GM21737 (cell line): ENCODE results near the gene PTPN11.
"Not testable (repeated sequence)": the region's sequence is repeated elsewhere in the genome, so short reads cannot be mapped to it uniquely, and the experiment has no call there.

Source experiments
- ATAC-seq: cut with Tn5 transposase; IDR thresholded peaks from one replicate; pipeline ENCODE4 v1.9.1; 2021; ENCODE audit warnings: mild to moderate bottlenecking, moderate library complexity; ENCODE audit not compliant: unreplicated experiment

Gene PTPN11

DNA sequence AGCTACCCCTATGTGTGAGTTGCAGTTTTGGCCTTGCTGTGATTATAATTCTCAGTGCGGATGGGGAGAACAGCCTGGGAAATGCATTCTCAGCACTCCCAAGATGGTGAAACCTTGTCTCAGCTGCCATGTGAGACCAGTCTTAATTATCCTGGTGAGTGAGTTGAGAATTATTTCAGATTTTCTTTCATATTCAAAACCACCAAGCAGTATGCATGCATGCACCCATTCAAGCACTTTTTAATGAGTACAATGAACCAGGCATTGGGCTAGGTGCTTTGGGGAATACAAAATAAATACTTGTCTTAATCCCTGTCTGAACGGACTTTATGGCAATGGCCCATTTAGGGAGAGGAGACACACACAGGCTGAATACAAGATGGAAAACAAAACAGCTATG lies 94.7 kb downstream of the PTPN11 start:
- ATAC-seq: no peak

GRCh38 chr12:112514456-112514855 lies 95.7 kb downstream of the PTPN11 start:
- no peak for ATAC-seq

DNA sequence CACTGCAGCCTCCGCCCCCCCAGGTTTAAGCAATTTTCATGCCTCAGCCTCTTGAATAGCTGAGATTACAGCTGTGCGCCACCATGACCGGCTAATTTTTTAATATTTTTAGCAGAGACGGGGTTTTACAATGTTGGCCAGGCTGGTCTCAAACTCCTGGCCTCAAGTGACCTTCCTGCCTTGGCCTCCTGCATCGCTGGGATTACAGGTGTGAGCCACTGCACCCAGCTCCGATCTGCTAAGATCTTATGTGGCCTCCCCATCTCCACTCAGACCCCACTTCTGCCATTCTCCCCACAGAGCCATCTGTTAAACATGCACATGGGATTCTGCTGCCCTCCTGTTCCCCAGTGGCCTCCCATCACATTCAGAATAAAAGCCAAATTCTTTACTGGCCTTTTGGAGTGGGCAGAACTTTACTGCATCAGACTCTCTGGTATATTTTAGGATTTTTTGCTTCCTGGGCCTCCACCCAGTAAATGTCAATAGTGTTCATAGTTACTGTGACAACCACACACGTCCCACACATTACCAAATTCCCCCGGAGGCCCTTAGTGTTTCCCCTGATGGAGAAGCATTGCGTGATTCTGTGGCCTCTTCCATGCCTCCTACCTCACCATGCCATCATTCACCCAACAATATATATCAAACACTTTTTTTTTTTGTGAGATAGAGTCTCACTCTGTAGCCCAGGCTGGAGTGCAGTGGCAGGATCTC lies 96.3 kb downstream of the PTPN11 start:
- ATAC-seq: no peak

- no peak for ATAC-seq
These were observed 97.1 kb downstream of the PTPN11 start for GRCh38 chr12:112515868-112516267.

DNA sequence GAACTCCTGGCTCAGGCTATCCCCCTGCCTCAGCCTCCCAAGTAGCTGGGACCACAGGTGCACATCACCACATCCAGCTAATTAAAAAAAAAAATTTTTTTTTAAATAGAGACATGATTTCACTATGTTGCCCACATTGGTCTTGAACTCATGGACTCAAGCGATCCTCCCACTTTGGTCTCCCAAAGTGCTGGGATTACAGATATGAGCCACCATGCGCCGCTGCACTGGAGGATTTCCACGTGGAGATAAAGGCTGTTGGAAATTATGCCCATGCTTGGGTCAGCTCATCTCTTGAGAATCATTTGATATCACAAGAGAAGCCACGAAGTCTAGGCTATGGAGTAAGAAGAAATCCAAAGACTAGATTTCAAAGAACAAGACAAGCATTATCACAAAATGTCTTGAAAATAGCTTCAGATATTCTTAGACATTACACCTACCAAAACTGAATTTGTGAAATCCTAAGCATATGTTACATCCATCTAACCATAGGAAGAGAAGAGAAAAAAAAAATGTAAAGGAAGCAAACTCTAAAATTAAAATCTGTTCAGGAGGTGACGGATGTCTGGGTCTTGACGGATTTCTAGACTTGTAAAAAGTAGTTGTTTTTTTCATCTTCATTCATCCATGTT lies 99.1 kb downstream of the PTPN11 start:
- no peak for ATAC-seq

- ATAC-seq: no peak
These were observed 99.6 kb downstream of the PTPN11 start for GRCh38 chr12:112518365-112518735.

- not testable (repeated sequence) for ATAC-seq
These were observed 101.1 kb downstream of the PTPN11 start for GRCh38 chr12:112519841-112520340.

- ATAC-seq: no peak
These were observed 105.1 kb downstream of the PTPN11 start for GRCh38 chr12:112523856-112524255.

DNA sequence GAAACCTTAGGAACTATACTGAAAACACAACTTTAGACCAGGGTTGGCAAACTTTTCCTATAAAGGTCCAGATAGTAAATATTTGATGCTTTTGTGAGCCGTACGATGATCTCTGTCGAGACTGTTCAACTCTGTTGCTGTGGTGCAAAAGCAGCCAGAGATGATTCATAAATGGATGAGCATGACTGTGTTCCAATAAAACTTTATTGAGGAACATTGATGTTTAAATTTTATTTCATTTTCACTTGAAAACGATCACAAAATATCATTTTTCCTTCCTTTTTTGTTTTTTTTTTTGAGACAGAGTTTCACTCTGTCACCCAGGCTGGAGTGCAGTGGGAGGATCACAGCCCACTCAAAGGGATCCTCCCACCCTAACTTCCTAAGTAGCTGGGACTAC lies 105.5 kb downstream of the PTPN11 start:
- ATAC-seq: no peak

- ATAC-seq: no peak
These were observed 106.1 kb downstream of the PTPN11 start for GRCh38 chr12:112524676-112525425.

GRCh38 chr12:112525426-112525809 lies 106.7 kb downstream of the PTPN11 start:
- no peak for ATAC-seq

DNA sequence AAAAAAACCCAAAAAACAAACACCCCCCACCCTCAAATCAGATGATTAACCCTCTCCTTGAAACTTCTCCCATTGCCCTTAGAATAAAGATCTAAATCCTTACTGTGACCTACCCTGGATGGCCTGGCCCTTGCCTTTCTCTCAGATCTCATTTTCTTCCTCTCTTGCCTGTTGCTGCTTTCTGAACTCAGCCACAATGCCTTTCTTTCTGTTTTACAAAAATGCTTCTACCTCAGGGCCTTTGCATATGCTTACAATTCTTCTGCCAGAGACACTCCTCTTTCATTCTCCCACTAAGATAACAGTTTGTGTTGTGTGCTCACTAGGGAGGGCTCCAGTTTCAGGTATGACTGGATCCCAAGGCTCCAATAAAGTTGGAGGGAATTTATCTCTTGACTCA lies 108.3 kb downstream of the PTPN11 start:
- ATAC-seq: no peak

DNA sequence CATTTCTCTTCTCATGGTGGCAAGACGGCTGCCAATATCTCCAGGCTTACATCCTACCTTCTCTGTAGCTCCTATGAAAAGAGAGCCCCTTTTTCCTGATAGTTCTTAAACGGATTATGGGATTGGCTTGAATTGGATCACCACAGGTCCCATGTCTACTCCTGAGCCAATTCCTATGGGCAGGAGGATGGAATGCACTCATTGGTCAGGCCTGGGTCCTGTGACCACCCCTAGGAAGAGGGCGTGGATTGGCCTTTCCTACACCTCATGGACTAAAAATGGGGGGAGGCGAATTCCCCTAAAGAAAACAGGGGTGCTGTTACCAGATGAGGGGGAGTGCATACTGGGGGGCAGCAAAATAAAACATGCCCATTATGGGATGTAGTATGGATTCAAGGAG lies 108.8 kb downstream of the PTPN11 start:
- no peak for ATAC-seq

DNA sequence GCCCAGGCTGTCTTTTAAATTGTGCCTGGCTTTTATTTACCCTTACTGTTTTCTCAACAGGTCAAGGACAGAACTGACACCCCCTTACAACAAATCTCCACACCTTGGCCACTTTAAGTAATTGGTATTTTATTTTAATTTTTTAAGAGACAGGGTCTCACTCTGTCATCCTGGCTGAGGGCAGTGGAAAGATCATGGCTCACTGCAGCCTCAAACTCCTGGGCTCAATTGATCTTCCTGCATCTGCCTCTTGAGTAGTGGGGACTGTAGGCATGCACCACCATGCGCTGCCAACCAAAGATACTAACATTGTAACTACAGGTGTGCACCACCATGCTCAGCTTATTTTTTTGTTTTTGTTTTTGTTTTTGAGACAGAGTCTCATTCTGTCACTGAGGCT lies 109.8 kb downstream of the PTPN11 start:
- no peak for ATAC-seq

DNA sequence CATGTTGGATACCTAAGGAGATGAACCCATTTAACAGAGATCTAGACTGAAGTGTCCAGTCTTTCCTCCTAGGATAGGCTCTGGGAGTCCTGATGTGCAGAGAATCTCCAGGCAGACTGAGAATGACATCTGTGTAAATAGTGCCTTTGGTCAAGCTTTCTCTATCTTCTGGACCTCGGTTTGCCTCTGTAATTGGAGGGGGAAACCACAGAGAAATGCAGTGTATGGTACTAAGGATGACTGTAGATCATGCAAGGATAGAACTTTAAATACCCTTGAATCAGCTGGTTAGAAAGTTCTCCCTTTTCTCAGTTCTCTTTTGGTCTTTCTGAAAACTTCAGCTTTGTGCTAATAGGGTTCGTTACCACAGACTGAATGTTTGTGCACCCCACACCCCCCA lies 112.2 kb downstream of the PTPN11 start:
- no peak for ATAC-seq

DNA sequence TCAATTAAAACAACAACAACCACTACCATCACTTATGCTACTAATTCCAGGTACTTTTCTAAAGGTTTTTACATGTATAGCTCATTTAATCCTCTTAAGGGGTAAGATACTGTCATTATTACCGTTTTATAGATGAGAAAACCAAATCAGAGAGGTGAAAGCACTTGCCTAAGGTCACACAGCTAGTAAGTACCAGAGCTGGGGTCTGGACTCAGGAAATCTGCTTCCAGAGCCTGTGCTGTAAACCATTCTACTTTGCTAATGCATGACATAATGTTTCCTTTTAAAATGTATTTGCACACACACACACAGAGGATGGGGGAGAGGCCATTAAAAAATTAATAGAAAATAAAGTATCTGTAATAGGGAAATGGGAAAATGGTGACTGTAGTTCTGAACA lies 113.4 kb downstream of the PTPN11 start:
- ATAC-seq: no peak

DNA sequence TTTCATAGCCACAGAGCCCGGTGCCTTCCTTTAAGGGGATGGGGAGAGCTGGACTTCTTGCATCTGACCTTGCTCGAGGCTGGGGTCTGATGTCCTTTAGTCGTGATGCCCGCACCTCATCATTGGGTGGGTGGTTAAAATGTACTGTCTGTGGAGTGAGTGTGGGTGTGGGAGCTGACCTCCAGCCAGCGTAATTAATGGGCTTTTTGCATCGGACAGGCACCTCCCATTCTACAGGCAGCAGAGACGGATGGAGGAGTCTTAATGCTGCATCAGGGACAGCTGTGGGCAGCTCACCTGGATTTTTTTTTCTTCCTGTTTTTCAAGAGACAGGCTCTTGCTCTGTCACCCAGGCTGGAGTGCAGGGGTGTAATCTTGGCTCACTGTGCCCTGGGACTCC lies 114.8 kb downstream of the PTPN11 start:
- ATAC-seq: no peak

DNA sequence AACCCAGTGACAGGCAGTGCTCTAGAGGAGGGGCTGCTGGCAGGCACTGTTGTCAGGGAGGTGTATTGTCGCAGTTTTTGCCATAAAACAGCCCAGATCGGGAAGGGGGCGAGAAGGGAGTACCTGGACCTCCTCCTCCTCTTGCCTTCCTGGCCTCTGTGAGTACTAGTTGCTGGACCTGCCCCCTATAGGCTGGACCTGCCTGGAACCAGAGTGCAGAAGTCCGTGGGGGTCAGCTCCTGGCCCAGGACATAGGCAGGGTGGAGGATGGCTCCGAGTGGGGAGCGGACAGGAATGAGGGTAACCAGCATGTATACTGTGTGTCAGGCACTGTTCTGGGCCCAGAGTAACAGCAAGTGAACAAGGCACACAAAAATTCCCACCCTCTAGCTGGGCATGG lies 116.3 kb downstream of the PTPN11 start:
- ATAC-seq: no peak

DNA sequence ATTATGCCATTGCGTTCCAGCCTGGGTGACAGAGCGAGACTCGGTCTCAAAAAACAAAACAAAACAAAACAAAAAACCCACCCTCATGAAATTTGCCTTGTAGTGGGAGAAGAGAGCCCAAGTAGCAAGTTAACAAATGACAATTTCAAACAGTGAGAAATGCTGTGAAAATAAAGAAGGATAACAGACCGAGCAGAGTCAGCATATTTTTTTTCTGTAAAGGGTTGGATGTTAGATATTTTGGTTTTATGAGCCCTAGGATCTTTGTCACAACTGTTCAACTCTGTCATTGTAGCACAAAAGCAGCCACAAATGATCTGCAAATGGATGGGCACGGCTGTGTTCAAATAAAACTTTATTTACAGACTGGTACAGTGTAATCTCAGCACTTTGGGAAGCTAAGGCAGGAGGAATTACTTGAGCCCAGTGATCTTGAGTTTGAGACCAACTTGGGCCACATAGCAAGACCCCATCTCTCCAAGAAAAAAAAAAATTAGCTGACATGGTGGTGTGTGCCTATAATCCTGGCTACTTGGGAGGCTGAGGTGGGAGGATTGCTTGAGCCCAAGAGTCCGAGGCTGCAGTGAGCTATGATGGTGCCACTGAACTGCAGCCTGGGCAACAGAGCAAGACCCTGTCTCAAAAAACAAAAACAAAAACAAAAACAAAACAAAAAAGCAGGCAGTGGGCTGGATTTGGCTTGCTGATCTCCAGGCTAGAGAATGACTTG lies 117.1 kb downstream of the PTPN11 start:
- no peak for ATAC-seq

DNA sequence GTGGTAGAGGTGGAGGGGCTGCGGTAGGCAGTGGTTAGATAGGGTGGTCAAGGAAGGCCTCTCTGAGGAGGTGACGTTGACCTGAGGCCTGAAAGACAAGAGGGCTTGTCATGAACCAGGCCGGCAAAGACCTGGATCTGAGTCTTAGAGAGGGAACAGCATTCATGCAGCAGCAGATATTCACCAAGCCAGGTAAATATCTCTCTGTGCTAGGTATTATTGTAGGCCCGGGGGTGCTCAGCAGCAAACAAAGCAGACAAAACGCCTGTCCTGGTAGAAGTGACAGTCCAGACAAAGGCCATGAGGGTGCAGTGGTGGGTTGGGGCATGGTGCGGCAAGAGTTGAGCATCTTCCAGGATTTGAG lies 117.6 kb downstream of the PTPN11 start:
- no peak for ATAC-seq

GRCh38 chr12:112537710-112538396 lies 119.1 kb downstream of the PTPN11 start:
- ATAC-seq: no peak
